CMK (cell line): ENCODE results near the gene LEMD3.

ENCODE experiments used
- DNase-seq: peaks from one replicate; pipeline ENCODE4 v3.0.0-alpha.2; 2010; ENCODE audit warnings: low read depth

Gene LEMD3

DNA sequence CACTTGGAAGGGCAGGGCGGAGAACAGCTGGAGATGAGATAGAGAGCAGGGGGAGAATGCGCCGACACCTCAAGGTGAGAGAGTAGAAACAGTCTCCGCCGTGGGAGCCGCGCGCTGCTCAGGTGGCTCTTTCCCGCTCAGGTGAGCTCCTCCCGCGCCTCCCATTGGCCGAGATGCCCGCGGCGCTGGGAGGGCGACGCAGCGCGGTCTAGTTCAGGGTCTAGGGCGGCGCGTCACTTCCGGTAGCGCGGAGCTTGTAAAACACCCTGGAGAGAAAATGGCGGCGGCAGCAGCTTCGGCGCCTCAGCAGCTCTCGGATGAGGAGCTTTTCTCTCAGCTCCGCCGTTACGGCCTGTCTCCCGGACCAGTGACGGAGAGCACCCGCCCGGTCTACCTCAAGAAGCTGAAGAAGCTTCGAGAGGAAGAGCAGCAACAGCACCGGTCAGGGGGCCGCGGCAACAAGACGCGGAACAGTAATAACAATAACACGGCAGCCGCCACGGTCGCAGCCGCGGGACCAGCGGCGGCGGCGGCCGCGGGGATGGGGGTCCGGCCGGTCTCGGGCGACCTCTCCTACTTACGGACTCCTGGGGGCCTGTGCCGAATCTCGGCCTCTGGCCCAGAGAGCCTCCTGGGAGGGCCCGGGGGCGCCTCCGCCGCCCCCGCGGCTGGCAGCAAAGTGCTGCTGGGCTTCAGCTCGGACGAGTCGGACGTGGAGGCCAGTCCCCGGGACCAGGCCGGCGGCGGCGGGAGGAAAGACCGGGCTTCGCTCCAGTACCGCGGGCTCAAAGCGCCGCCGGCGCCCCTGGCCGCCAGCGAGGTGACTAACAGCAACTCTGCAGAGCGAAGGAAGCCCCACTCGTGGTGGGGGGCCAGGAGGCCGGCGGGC, at the start of gene LEMD3:
TSS of gene LEMD3 (plus strand) at position 264 of the 889 bp plus-strand sequence. CDS start at position 278, 14 bp downstream.
- peak; percentile 35 for DNase-seq

GRCh38 chr12:65121049-65121955, 48.1 kb upstream of the LEMD3 start, which contains the start of gene WIF1:
TSS of gene WIF1 (minus strand) at chr12:65121305. CDS start at chr12:65121191, 114 bp downstream.
- no peak for DNase-seq

GRCh38 chr12:65121956-65122469, 47.4 kb upstream of the LEMD3 start:
- DNase-seq: no peak

- DNase-seq: no peak
Measured at GRCh38 chr12:65122703-65123102, 46.7 kb upstream of the LEMD3 start.

GRCh38 chr12:65123435-65124063, 45.8 kb upstream of the LEMD3 start:
- no peak for DNase-seq

- no peak for DNase-seq
Measured at GRCh38 chr12:65125247-65125646, 44.1 kb upstream of the LEMD3 start.

GRCh38 chr12:65125975-65126374, 43.4 kb upstream of the LEMD3 start:
- DNase-seq: no peak

GRCh38 chr12:65126482-65126881, 42.9 kb upstream of the LEMD3 start:
- no peak for DNase-seq

DNA sequence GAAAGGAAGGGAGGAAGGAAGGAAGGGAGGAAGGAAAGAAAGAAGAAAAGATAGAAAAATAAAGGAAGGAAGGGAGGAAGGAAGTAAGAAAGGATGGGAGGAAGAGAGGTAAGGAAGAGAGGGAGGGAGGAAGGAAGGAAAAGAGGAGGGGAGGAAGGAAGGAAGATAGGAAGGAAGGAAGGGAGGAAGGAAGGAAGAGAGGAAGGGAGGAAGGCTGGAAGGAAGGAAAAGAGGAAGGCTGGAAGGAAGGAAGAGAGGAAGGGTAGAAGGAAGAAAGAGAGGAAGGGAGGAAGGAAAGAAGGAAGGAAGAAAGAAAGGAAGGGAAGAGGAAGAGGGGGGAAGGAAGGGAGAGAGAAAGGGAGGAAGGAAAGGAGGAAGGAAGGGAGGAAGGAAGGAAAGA, 35.5 kb upstream of the LEMD3 start:
- no peak for DNase-seq

- no peak for DNase-seq
Measured at GRCh38 chr12:65139389-65139788, 30.0 kb upstream of the LEMD3 start.

DNA sequence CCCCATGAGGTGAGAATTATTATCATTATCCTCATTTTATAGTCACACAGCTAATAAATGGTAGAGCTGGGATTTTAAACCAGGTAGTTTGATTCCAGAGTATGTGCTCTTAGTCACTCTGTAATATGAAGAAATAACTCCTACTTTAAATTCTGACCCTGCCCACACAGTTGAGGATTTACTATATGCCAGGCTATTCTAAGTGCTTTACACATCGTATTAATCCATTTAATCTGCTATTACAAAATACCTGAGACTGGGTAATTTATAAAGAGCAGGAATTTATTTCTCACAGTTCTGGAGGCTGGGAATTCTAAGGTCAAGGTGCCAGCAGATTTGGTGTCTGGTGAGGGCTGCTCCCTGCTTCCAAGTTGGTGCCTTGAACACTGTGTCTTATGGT, 28.6 kb upstream of the LEMD3 start:
- no peak for DNase-seq

- DNase-seq: no peak
Measured at GRCh38 chr12:65147312-65147905, 22.0 kb upstream of the LEMD3 start.

DNA sequence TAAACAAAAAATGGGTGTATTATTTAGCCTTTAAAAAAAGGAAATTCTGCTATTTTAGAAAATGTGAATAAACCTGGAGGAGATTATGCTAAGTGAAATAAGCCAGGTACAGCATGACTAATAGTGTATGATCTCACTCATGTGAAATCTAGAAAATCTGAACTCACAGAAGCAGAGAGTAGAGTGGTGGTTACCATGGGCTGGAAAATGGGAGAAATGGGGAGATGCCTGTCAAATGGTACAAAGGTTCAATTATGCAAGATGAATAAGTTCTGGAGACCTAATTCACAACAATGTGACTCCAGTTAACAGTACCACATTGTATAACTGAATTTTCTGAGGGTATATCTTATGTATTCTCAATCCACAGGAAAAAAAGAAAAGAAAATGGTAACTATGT, 17.4 kb upstream of the LEMD3 start:
- no peak for DNase-seq

- no peak for DNase-seq
Measured at GRCh38 chr12:65152596-65152995, 16.8 kb upstream of the LEMD3 start.

GRCh38 chr12:65155784-65156183, 13.6 kb upstream of the LEMD3 start:
- DNase-seq: no peak

DNA sequence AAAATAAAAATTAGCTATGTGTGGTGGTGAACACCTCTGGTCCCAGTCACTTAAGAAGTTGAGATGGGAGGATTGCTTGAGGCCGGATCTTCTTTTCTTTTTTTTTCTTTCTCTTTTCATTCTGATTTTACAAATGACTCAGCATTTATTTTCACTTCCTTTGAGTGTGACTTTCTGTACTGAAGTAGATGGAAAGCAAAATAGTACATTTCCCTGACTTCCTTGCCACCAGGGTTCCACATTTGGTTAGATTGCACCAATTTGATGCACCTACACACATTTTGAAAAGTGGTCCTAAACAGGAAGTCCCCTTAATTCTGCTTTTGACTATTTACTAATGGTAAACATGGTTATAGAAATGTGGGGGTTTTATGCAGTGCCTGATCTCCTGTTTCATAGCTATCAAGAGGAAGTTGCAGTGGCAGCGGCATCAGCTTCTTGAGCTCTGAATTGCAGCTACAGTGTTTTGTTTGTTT, 13.0 kb upstream of the LEMD3 start:
- no peak for DNase-seq

- no peak for DNase-seq
Measured at GRCh38 chr12:65157091-65157490, 12.3 kb upstream of the LEMD3 start.

GRCh38 chr12:65162609-65163008, 6.8 kb upstream of the LEMD3 start:
- DNase-seq: no peak

DNA sequence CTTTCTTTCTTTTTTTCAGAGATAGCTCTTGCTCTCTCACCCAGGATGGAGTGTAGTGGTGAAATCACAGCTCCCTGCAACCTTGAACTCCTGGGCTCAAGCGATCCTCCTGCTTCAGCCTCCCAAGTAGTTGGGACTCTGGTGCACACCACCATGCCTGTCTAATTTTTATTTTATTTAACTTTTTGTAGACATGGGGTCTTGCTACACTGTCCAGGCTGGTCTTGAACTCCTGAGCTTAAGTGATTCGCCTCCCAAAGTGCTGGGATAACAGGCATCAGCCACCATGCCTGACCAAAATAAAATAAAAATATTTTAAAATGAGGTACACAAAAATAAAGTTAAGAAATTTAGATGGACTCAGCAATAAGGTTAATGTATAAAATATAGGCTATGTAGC, 5.1 kb upstream of the LEMD3 start:
- DNase-seq: no peak

GRCh38 chr12:65164774-65165173, 4.6 kb upstream of the LEMD3 start:
- DNase-seq: no peak

DNA sequence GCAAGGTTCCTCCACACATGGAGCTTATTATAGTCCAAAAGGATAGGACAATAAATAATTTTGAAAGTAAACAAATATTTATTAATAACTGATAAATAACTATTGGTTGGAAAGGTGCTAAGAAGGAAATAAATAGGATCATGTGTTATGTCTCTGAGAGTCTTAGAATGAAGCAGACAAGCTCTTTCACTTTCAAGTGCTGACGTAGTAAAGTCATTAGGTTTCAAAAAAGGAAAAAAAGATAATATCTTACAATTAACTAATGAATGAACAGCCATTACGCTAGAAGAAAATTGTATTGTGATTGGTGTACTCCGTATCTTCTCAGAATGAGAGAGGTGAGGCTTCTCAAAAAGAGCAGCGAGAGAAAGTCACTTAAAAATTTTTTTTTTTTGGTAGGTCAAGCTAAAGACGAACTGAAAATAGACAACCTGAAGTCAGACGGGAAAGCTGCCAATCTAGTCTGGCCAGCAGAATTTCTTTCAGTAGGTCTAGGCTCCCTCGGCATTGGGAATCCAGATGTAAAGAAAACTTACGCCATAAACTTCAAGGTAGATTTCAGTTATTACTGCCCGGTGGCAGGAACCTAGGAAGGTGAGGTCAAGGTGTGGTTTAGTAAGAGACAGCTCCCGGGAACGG, 583 bp upstream of the LEMD3 start:
- DNase-seq: no peak
